Chondrocyte (in vitro differentiated cells): ENCODE data around the gene ANO6. TPM values are rescaled to one million over a fixed set of nuclear protein-coding genes. Genes with fewer than 3 reads are reported as not detected.

Experiments used
- DNase-seq: peaks from one replicate; pipeline ENCODE4 v3.0.0; 2021; ENCODE audit warnings: mixed read lengths, low spot score
- H3K27ac Mint-ChIP-seq: one replicate; pipeline ENCODE4 v1.8.0; 2021; ENCODE audit warnings: mild to moderate bottlenecking, moderate library complexity, mixed read lengths; ENCODE audit not compliant: unreplicated experiment
- H3K27me3 Mint-ChIP-seq: 2 replicates; pipeline ENCODE4 v1.8.0; 2021; ENCODE audit warnings: low read depth, mixed read lengths
- H3K36me3 Mint-ChIP-seq: 2 replicates; pipeline ENCODE4 v1.8.0; 2021; ENCODE audit warnings: low read depth, mixed read lengths
- H3K4me1 Mint-ChIP-seq: 2 replicates; pipeline ENCODE4 v1.8.0; 2021; ENCODE audit warnings: low read depth, mild to moderate bottlenecking, mixed read lengths
- H3K4me3 Mint-ChIP-seq: one replicate; pipeline ENCODE4 v1.8.0; 2021; ENCODE audit warnings: mild to moderate bottlenecking, moderate library complexity, mixed read lengths; ENCODE audit not compliant: unreplicated experiment
- H3K9me3 Mint-ChIP-seq: 2 replicates; pipeline ENCODE4 v1.8.0; 2021; ENCODE audit warnings: low read depth, mixed read lengths
- CTCF ChIP-seq: fragments of 200-600 bp; sonication (generic); IDR thresholded peaks from 2 replicates; pipeline ENCODE4 v1.5.0; 2021; ENCODE audit warnings: antibody characterized with exemption, mild to moderate bottlenecking, moderate library complexity
- total RNA-seq: library from RNA; stranded (reverse); gene quantifications from 3 replicates; pipeline ENCODE4 v1.2.1, GENCODE V29; 2021

The ANO6 gene
- total RNA-seq, 1 donor from 2014 or later: 75.8 TPM

DNA sequence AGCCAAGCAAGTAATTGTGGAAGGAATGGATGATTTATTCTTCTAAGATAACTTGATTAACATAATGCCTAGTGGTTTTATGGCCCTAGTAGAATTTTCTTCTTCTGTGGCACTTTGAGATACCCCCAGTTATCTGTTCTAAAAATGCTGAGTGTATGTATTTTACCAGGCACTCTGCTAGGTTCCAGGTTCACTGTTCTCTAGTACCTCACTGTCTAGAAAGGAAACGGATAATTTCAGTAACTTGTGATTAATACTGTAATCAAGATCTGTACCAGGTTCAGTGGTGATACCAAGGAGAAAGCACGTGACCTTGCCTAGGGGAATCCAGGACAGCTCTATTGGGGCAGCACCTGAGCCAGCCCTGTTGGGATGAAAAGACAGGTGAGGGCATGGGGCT, 8.0 kb downstream of the ANO6 start:
- Mint-ChIP-seq H3K4me1 (peaks cover 47% of the 10 kb centered on the region), H3K9me3 (no peaks in the 10 kb centered on the region), H3K4me3 (no peak overlapping the region), H3K27ac (no peak overlapping the region), H3K36me3 (no peaks in the 10 kb centered on the region), H3K27me3 (no peaks in the 10 kb centered on the region)
- no peak for DNase-seq
- no peak for TF ChIP-seq CTCF

DNA sequence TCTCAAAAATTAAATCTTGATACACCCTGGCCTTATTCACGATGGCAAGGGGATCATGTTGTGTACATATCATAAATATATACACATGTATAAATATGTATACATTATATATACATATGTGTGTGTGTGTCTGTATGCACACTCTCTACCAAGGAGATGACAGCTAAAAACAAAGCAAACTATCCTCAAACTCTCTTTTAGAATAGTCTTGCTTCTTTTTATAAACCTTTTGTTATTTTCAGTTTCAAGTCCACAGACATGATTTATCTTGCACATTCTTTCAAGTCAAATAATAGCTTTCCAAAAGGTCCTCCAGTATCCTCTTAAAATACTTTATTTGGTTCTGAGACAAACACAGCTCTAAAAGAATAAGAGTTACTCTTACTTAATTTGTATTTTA, 8.4 kb downstream of the ANO6 start:
- no peak for TF ChIP-seq CTCF
- H3K4me3 Mint-ChIP-seq: no peak overlapping the region
- H3K27me3 Mint-ChIP-seq: no peaks in the 10 kb centered on the region
- H3K27ac Mint-ChIP-seq: no peak overlapping the region
- H3K4me1 Mint-ChIP-seq: peaks cover 44% of the 10 kb centered on the region
- DNase-seq: no peak
- H3K9me3 Mint-ChIP-seq: no peaks in the 10 kb centered on the region
- no peaks in the 10 kb centered on the region for H3K36me3 Mint-ChIP-seq

- TF ChIP-seq CTCF: no peak
- no peak for DNase-seq
- Mint-ChIP-seq H3K4me3 (no peak overlapping the region), H3K9me3 (no peaks in the 10 kb centered on the region), H3K27me3 (no peaks in the 10 kb centered on the region), H3K4me1 (peaks cover 33% of the 10 kb centered on the region), H3K36me3 (no peaks in the 10 kb centered on the region), H3K27ac (no peak overlapping the region)
Observed at GRCh38 chr12:45226021-45226420, 10.1 kb downstream of the ANO6 start.

- H3K27me3 Mint-ChIP-seq: no peaks in the 10 kb centered on the region
- H3K27ac Mint-ChIP-seq: no peak overlapping the region
- H3K9me3 Mint-ChIP-seq: no peaks in the 10 kb centered on the region
- TF ChIP-seq CTCF: no peak
- no peak overlapping the region for H3K4me3 Mint-ChIP-seq
- peaks cover 41% of the 10 kb centered on the region for H3K4me1 Mint-ChIP-seq
- no peaks in the 10 kb centered on the region for H3K36me3 Mint-ChIP-seq
- no peak for DNase-seq
Observed at GRCh38 chr12:45227316-45228067, 11.6 kb downstream of the ANO6 start.

DNA sequence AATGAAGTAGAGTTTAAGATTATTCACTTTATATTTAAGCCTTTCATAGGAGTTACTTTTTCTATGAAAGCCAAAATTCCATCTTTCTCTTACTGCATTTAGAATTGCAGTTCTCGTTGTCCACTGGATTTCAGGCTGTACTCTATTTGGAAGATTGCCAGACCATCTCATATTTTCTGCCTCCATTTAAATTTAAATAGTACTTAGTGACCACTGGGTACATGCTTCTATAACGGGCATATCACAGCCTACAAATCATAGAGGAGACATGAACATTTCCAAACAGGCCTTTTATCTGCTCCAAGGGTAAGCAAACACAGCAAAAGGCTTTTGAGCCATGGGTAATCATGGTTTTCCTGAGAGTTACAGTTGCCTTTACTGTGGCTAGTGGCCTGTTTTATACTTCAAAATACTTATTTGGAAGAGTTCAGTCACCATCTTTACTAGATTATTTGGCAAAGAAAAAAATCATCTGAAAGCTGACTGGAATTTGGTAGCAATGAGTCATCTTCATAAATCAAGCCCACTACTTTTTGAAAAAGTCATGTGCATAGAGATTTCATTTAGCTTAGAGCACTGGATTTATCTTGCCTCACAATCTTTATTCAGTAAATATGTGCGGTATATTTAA, 15.7 kb downstream of the ANO6 start:
- H3K4me3 Mint-ChIP-seq: no peak overlapping the region
- TF ChIP-seq CTCF: no peak
- no peak for DNase-seq

More for the DNA sequence above, 15.7 kb downstream of the ANO6 start:
- no peaks in the 10 kb centered on the region for H3K36me3 Mint-ChIP-seq
- peaks cover under 1% of the 10 kb centered on the region for H3K9me3 Mint-ChIP-seq
- no peaks in the 10 kb centered on the region for H3K27me3 Mint-ChIP-seq
- H3K27ac Mint-ChIP-seq: peak overlapping the region; percentile 95
- peaks cover 57% of the 10 kb centered on the region for H3K4me1 Mint-ChIP-seq
